ENCODE measurements around the gene DOCK7. TPM values are rescaled to one million over a fixed set of nuclear protein-coding genes. Genes with fewer than 3 reads are reported as not detected.
"Not testable (repeated sequence)": the region's sequence is repeated elsewhere in the genome, so short reads cannot be mapped to it uniquely, and the experiment has no call there.

The DOCK7 gene
- total and polyA plus RNA-seq, 8 donors: 33.1 to 53.8 (median 44.0) TPM

DNA sequence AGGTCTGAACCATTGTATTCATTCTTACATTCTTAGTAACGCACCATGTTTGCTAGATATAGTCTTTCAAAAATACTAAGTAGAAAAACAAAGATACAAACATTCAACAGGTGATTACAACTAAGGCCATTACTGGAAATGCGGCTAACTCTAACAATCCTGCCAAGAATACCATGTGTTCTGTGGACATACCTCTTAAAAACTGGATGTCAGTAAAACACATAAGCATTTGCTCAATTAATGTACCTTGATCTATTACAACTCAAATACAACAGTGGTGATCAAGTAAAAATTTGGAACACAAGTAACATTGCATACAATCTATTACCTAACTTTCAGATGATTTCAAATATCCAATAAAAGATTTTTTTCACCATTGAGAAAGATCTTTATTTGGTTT, 75.4 kb downstream of the DOCK7 start:
- intact Hi-C loops (cut with DNase I): no loop called here
- Histone ChIP-seq H3K9me3 (peaks cover 0 to 2% of the 10 kb centered on the region in 2 donors), H3K36me3 (no peaks in the 10 kb centered on the region), H3K4me3 (no peak overlapping the region), H3K4me1 (no peaks in the 10 kb centered on the region), H3K27ac (no peak overlapping the region), H3K27me3 (no peaks in the 10 kb centered on the region)
- TF ChIP-seq, protein P1, sequence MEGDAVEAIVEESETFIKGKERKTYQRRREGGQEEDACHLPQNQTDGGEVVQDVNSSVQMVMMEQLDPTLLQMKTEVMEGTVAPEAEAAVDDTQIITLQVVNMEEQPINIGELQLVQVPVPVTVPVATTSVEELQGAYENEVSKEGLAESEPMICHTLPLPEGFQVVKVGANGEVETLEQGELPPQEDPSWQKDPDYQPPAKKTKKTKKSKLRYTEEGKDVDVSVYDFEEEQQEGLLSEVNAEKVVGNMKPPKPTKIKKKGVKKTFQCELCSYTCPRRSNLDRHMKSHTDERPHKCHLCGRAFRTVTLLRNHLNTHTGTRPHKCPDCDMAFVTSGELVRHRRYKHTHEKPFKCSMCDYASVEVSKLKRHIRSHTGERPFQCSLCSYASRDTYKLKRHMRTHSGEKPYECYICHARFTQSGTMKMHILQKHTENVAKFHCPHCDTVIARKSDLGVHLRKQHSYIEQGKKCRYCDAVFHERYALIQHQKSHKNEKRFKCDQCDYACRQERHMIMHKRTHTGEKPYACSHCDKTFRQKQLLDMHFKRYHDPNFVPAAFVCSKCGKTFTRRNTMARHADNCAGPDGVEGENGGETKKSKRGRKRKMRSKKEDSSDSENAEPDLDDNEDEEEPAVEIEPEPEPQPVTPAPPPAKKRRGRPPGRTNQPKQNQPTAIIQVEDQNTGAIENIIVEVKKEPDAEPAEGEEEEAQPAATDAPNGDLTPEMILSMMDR (IDR thresholded peaks at IDR 0.05): no peak
- ATAC-seq (no peak), DNase-seq (no peak)

DNA sequence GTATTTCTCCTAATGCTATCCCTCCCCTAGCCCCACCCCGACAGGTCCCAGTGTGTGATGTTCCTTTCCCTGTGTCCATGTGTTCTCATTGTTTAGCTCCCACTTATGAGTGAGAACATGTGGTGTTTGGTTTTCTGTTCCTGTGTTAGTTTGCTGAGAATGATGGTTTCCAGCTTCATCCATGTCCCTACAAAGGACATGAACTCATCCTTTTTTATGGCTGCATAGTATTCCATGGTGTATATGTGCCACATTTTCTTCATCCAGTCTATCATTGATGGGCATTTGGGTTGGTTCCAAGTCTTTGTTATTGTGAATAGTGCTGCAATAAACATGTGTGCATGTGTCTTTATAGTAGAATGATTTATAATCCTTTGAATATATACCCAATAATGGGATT, 77.6 kb downstream of the DOCK7 start:
- H3K36me3 ChIP-seq; H3K9me3 ChIP-seq; H3K4me3 ChIP-seq; ATAC-seq; intact Hi-C loops (cut with DNase I); DNase-seq; H3K4me1 ChIP-seq; H3K27me3 ChIP-seq; H3K27ac ChIP-seq: not testable (repeated sequence)

DNA sequence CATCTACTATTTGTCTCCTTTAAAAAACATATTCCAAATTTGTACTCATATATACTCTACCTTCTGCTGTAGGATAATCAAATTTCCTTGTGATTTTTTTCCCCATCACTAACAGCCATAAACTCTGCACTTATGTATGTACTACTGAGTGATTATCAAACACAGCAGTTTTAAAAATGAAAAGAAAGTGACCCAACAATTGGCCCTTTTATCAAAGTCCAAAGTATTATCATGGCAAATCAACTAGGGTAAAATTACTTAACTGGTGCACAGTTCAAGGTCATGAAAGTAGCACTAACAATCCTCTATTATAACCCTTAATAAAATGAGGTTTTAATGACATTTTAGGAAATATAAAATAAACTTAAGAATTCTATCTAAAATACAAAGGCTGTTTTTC, 79.3 kb downstream of the DOCK7 start:
- Histone ChIP-seq H3K36me3 (no peaks in the 10 kb centered on the region), H3K4me1 (no peaks in the 10 kb centered on the region), H3K27me3 (no peaks in the 10 kb centered on the region), H3K27ac (no peak overlapping the region), H3K9me3 (peaks cover 0 to 2% of the 10 kb centered on the region in 2 donors), H3K4me3 (no peak overlapping the region)
- no peak for ATAC-seq
- intact Hi-C loops (cut with DNase I): no loop called here
- TF ChIP-seq, protein P1 (IDR thresholded peaks at IDR 0.05): no peak
- no peak for DNase-seq

DNA sequence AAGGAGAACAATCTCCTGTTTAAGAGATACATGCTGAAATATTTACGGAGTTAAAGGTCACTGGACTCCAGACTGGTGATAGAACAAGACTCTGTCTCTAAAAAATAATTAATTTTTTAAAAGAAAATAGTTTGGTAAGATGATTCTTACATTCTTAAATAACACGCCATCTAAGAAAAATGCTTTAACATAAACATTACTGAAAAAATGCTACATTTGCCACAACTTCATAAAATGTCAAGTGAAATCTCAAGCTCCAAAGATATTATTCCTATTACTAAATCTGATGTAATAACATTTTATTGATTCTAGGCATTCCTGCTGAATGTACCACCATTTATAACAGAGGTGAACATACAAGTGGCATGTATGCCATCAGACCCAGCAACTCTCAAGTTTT, 86.7 kb downstream of the DOCK7 start:
- Histone ChIP-seq H3K27me3 (no peaks in the 10 kb centered on the region), H3K4me3 (no peak overlapping the region), H3K4me1 (no peaks in the 10 kb centered on the region), H3K36me3 (no peaks in the 10 kb centered on the region), H3K27ac (no peak overlapping the region), H3K9me3 (no peaks in the 10 kb centered on the region)
- ATAC-seq (no peak), DNase-seq (no peak)
- TF ChIP-seq, protein P1 (IDR thresholded peaks at IDR 0.05): no peak
- intact Hi-C loops (cut with DNase I): no loop called here

DNA sequence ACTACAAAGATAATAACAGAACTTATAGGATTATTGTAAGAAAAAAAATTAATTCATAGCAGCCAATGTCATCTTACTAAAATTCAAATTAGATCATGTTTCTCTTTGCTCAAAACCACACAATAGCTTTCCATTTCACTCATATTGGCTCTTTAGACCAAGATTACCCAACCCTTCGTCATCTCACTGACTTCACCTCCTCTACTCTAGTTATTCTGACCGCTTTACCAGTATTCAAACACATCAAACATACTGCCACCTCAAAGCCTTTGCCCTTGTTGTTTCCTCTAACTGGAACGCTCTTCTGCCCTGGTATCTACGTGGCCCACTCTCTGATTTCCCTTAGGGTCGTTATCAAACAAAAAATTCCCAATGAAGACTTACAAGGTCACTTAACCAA, 89.1 kb downstream of the DOCK7 start:
- no peak for ATAC-seq
- H3K36me3 ChIP-seq: no peaks in the 10 kb centered on the region
- H3K4me3 ChIP-seq: no peak overlapping the region
- intact Hi-C loops (cut with DNase I): no loop called here
- TF ChIP-seq, protein P1 (IDR thresholded peaks at IDR 0.05): no peak
- H3K4me1 ChIP-seq: no peaks in the 10 kb centered on the region
- DNase-seq: no peak
- H3K27ac ChIP-seq: no peak overlapping the region
- no peaks in the 10 kb centered on the region for H3K9me3 ChIP-seq
- H3K27me3 ChIP-seq: no peaks in the 10 kb centered on the region

DNA sequence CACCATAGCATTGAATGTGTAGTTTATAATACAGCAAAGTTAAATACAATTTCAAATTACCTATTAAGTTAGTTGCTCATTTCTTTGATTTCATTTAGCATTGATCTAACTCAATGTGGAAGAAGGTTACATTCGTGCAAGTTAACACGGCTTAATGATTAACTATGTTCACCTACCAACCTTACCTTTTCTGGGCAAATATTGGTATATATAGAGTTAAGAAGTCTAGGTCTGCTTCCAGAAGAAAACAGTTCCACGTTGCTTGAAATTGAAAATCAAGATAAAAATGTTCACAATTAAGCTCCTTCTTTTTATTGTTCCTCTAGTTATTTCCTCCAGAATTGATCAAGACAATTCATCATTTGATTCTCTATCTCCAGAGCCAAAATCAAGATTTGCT, 90.9 kb downstream of the DOCK7 start, which contains the start of gene ANGPTL3:
TSS of gene ANGPTL3 (plus strand) at position 240 of the 400 bp plus-strand sequence. CDS start at position 287, 47 bp downstream.
- no peak within 1 kb of the TSS for H3K27ac ChIP-seq
- no peak for ATAC-seq
- H3K27me3 ChIP-seq: no peaks in the 10 kb centered on the region
- TF ChIP-seq, protein P1 (IDR thresholded peaks at IDR 0.05): no peak
- DNase-seq: no peak
- no peak within 1 kb of the TSS for H3K4me3 ChIP-seq
- no peaks in the 10 kb centered on the region for H3K9me3 ChIP-seq
- intact Hi-C loops (cut with DNase I): no loop called here
- H3K4me1 ChIP-seq: no peaks in the 10 kb centered on the region
- no peaks in the 10 kb centered on the region for H3K36me3 ChIP-seq

Measured in left lung (tissue), 10 donors.